B cell (primary cell): ENCODE measurements around the gene TPK1.

Source experiments
- CTCF ChIP-seq: fragments of 200-600 bp; IDR thresholded peaks from one replicate; pipeline ENCODE4 v1.8.0; 2022; ENCODE audit warnings: antibody characterized with exemption, mild to moderate bottlenecking
- EZH2 ChIP-seq: IDR thresholded peaks from 2 replicates; pipeline ENCODE4 v1.6.1; 2012; ENCODE audit warnings: borderline replicate concordance, low read depth, mild to moderate bottlenecking, moderate library complexity, low read length; ENCODE audit not compliant: insufficient read depth, poor library complexity, severe bottlenecking

- TF ChIP-seq CTCF (no peak), EZH2 (no peak)
Observed at GRCh38 chr7:144416341-144416740, 419.5 kb downstream of the TPK1 start.
